Head of caudate nucleus (tissue), 42 donors: ENCODE results near the gene ATP6V0E1.
"Not testable (repeated sequence)": the region's sequence is repeated elsewhere in the genome, so short reads cannot be mapped to it uniquely, and the experiment has no call there.

ENCODE experiments used
- DNase-seq, 42 donors: peaks; one replicate each; pipeline versions ENCODE4 v3.0.0 to v3.0.0-alpha.2; 2020 to 2021; ENCODE audit warnings: mixed read lengths in 7 of 42
- intact Hi-C: fragments of 100-400 bp; cut with DNase I; formaldehyde crosslinking; loops from one replicate; pipeline ENCODE4 v1.15.0; 2022

The ATP6V0E1 gene

DNA sequence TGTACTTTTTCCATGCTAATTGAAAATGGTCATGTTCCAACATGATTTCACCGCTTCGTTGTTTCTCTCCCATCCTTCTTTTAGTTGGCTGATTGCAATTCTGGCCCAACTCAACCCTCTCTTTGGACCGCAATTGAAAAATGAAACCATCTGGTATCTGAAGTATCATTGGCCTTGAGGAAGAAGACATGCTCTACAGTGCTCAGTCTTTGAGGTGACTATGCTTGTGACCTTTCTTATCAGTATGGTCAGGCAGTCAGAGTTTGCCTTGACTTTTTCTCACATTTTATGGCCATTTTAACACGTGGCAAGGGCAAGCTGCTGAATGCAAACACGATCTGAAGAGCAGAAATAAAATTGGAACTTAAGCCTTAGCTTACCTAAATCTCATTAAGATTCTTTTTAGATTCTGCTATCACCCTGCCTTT is 36.6 kb downstream of the ATP6V0E1 start:
- no peak for DNase-seq
- intact Hi-C loops = no loop called here

- intact Hi-C loops = no loop called here
- DNase-seq = peak in 33 of 42 donors; percentile 13 to 72 (median 47)
These were observed 37.1 kb downstream of the ATP6V0E1 start for GRCh38 chr5:173020643-173021042.

- intact Hi-C loops = no loop called here
- DNase-seq = no peak
These were observed 42.1 kb downstream of the ATP6V0E1 start for GRCh38 chr5:173025651-173026050.

DNA sequence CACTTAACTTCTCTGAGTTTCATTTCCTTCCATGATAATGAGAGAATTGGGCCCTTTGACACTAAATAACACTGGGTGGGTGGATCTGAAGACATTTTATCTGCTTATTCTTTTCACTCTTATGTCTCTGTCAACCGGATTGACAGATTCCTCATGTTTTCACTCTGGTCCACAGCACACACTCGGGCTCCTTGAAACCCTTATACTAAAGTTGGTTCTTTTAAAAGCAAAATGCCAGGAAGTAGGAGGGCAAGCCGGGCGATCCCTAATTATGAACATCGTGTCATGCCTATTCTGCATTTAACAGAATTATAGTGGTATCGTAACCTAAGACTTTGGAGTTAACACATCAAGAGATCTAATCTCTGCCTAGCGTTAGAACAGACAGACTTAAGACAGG is 44.3 kb downstream of the ATP6V0E1 start:
- intact Hi-C loops = no loop called here

GRCh38 chr5:173028811-173029327 is 45.3 kb downstream of the ATP6V0E1 start:
- intact Hi-C loops = no loop called here
- no peak for DNase-seq

More for the DNA sequence above, 44.3 kb downstream of the ATP6V0E1 start:
- no peak for DNase-seq

DNA sequence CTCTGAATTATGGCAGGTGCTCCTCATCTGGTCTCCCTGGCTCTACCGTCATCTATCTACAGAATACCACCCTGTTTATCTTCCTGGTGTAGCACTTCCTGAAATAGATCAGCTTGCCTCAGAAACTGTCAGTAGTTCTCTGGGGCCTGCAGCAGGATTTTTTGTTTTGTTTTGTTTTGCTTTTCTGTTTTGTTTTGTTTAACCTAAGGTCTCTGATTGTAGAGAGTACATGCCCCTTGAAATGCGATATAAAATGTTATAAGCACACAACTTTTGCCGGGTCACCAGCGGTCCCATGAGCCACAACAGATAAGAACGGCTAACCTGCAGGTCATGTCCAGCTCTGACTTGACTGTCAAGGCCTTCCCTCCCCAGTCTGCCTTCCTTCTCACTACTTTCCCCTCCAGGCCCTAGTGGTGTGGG is 45.9 kb downstream of the ATP6V0E1 start:
- intact Hi-C loops = no loop called here
- DNase-seq = no peak

GRCh38 chr5:173032096-173032495 is 48.5 kb downstream of the ATP6V0E1 start:
- DNase-seq, intact Hi-C loops: not testable (repeated sequence)

DNA sequence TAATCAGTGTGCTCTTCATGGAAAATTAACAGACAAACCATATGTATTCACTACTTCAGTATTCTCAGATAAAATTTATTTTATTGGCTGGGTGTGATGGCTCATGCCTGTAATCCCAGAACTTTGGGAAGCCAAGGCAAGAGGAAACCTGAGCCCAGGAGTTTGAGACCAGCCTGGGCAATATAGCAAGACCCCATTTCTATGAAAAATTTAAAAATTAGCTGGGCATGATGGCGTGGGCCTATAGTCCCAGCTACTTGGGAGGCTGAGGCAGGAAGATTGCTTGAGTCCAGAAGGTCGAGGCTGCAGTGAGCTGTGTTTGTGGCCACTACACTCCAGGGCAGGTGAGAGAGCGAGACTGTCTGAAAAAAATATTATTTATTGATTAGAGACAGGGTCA is 49.2 kb downstream of the ATP6V0E1 start:
- no peak for DNase-seq
- intact Hi-C loops = no loop called here

- intact Hi-C loops = no loop called here
- no peak for DNase-seq
These were observed 50.4 kb downstream of the ATP6V0E1 start for GRCh38 chr5:173033923-173034322.

- DNase-seq = no peak
- intact Hi-C loops = no loop called here
These were observed 52.5 kb downstream of the ATP6V0E1 start for GRCh38 chr5:173035904-173036707.

DNA sequence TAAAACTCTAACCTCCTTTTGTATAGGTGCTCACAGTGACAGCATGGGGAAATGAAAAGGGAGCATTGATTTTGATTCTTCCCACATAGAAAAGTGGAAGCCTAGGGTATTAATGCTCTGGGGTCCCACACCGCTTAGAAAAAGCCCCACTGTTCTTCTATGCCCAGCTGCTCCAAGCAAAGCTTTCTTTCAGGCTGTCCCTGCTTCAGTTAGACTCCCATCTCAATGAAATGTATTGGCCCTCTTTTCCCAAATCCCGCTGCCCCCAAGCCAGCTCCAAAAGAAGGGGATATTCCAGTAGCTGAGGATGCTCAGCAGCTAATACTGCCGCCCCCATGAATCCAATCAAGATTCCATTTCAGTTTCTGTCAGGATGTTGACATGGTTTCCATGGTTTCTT is 55.6 kb downstream of the ATP6V0E1 start:
- peak in 1 of 42 donors; percentile 13 for DNase-seq
- intact Hi-C loops = no loop called here

GRCh38 chr5:173039964-173040363 is 56.4 kb downstream of the ATP6V0E1 start:
- DNase-seq = peak in 3 of 42 donors; percentile 19 to 43 (median 26)

DNA sequence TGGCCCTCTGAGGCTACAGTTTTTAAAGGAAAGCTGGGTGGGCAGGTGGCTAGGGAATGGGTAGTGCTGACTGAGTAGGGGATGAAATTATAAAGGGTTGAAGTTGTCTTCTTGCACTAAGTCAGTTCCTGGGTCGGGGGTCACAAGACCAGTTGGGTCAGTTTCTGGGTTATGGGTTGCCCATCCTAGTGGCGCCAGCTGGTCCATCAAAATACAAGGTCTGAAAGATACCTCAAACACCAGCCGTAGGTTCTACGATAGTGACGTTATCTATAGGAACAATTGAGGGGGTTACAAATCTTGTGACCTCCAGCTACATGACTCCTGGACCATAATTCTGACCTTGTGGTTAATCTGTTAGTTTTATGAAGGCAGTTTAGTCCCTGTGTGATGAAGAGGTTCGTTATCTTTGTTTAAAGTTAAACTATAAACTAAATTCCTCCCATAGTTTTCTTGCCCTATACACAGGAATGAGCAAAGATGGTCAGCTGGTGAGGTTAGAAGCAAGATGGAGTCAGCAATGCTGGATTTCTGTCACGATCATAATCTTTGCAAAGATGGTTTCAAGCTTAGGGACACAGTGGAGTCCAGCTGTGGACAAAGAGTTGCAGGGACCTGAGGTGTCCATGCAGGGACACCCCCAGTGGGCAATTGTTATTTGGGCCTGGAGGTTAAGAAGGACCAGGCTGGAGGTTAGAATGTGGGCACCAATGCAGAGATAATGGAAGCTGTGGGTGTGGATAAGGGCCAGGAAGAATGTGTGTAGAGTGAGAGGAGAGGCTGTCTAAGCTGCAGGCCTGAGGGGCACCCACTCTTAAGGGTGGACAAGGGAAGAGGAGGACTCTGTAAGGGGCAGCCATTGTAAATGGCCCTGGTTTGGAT is 58.6 kb downstream of the ATP6V0E1 start:
- no peak for DNase-seq
- intact Hi-C loops = no loop called here

More at GRCh38 chr5:173039964-173040363, 56.4 kb downstream of the ATP6V0E1 start:
- intact Hi-C loops = no loop called here

GRCh38 chr5:173042763-173043107 is 59.2 kb downstream of the ATP6V0E1 start:
- DNase-seq = no peak
- intact Hi-C loops = no loop called here

DNA sequence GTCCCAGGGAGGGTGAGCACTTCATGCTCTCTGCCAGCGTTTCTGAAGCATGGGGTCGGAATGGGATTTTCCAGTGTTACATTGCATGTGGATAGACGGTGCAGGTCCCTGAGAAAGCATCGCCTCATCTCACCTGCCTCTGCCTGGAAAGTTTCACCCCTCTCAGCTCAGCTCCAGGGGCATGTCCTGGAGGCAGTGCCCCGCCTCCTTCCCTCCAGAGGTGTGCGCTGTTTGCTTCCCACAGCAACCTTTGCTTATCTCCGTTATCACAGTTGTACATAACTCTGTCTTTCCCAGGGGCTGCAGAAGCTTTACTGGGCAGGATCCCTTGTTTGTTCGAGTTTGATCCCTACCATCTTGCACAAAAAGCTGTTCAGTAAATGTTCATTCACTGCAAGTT is 61.9 kb downstream of the ATP6V0E1 start:
- DNase-seq = no peak
- intact Hi-C loops = no loop called here

DNA sequence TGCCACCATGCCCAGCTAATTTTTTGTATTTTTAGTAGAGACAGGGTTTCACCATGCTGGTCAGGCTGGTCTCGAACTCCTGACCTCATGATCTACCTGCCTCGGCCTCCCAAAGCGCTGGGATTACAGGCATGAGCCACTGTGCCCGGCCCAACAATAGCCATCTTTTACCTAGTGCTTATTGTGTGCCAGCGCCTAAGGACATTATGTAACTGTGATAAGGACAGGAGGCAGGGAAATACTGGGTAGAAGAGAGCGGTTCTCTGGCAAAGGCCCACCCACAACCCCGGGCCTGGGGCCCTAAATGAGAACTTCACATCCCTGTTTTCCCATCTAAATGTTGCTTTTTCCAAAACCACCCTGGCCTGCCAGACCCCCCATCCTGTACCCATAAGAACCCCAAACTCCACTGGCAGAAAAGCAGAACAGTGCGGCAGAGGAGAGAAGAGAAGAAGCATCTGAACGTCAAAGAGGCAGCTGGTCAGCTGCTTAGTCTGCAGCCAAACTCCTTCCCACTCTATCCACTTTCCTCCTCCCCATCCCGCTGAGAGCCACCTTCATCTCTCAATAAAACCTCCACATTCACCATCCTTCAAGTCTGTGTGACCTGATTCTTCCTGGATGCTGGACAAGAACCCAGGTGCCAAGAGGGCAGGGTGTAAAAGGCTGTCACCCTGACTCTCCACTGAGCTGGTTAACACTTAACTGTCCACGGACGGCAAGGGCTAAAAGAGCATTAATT is 63.7 kb downstream of the ATP6V0E1 start:
- intact Hi-C loops, DNase-seq: not testable (repeated sequence)

GRCh38 chr5:173047838-173048105 is 64.2 kb downstream of the ATP6V0E1 start:
- no peak for DNase-seq
- intact Hi-C loops = no loop called here

DNA sequence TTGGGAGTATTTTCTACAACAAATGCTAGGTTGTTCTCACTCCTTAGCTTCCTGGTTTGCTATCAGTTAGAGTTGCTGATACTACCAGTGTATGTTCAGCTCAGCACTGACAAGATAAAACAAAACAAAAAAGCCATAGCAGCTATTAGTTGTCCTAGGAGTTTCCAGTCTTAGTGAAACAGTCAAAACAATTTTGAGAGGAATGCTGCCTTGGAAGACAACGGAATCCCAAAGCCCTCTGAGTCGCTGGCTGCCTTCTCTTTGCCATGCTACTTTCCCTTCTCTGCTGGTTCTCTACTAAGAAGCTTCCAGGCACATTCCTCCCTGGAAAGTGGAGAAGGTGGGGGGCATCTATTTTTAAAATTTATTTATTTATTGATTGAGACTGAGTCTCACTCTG is 67.2 kb downstream of the ATP6V0E1 start:
- intact Hi-C loops = no loop called here
- DNase-seq = no peak

DNA sequence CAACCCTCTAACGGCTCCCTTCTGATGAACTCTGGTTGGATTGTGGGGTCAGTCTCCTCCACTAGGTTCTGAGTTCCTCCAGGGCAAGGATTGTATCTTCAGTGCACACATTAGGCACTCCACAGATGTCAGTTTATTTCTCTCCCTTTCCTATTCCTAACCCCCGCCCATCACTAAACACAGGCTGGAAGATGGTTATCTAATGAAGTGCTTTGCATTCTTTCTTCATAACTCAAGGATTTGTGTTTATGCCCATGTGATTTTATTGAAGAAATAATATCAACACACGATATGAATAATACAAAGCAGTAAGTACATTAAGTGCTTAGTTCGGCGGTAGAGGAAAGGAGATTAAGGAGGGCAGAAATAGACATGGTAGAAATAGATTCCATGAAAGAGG is 68.2 kb downstream of the ATP6V0E1 start:
- intact Hi-C loops = no loop called here
- DNase-seq = no peak

DNA sequence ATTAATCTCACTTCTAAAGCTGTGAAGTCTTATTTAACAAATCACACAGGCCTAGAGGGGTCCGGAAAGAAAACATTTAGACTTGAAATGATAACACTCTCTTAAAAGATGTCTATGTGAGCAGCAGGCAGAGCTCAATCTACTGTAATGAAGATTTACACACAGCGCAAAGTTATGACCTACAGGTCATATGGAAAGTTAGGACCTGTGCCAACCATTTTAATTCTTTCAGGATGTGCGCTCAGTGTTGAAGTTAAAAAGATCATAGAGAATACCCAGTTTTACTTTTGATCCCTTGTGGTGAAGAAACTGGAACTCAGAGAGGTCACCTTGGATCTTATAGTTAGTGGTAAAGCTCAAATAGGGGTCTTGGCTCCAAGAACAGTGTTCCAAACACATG is 69.5 kb downstream of the ATP6V0E1 start:
- intact Hi-C loops = no loop called here
- DNase-seq = no peak
